RWPE1 (cell line): ENCODE results near the gene APOL3.
"Not testable (repeated sequence)": the region's sequence is repeated elsewhere in the genome, so short reads cannot be mapped to it uniquely, and the experiment has no call there.

Source experiments
- CTCF ChIA-PET: fragments of 350-600 bp; sonication (Branson Sonifier 250); formaldehyde crosslinking; extraction: SDS; loops from one replicate; lab custom pipeline; 2021; lab: Yijun Ruan, JAX
- POLR2A ChIA-PET: fragments of 400-600 bp; formaldehyde crosslinking; extraction: SDS; loops from one replicate; lab custom pipeline; 2020; ENCODE audit warnings: antibody characterized with exemption; ENCODE audit not compliant: low non-redundant PET; lab: Yijun Ruan, JAX
- DNase-seq: peaks from one replicate; pipeline ENCODE4 v3.0.0; 2012; ENCODE audit warnings: low spot score
- H3K27ac ChIP-seq: fragments of 450-650 bp; 2 replicates; pipeline ENCODE4 v1.5.1; 2017
- TF ChIP-seq, protein P1 (sequence below): fragments of 450-650 bp; conservative IDR thresholded peaks from 2 replicates; pipeline ENCODE4 v1.5.1; 2017; ENCODE audit warnings: low read depth, mild to moderate bottlenecking

The APOL3 gene

DNA sequence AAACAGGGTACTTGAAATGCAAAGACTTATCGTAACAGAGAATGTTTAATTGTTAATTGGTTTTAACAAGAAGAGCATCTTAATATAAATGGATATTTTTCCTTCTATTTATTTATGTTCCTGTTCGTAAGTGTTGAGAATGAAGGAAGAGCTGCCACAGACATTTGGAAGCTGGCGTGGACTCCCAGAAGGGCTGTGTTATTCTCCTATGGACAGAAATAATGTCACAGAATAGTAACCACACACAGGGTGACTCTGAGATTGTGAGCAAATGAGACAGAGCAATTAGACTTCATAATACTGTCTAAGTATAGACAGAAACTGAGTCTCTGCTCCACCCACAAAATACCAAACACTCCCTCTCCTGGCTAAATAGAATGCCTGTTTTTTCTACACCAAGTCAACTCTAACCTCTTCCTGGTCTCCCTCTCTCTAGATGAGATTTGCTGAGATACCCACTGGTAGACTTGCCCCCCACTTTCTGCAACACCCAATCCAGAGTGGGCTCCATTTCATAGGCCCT, 6.1 kb downstream of the APOL3 start:
- TF ChIP-seq, protein P1, sequence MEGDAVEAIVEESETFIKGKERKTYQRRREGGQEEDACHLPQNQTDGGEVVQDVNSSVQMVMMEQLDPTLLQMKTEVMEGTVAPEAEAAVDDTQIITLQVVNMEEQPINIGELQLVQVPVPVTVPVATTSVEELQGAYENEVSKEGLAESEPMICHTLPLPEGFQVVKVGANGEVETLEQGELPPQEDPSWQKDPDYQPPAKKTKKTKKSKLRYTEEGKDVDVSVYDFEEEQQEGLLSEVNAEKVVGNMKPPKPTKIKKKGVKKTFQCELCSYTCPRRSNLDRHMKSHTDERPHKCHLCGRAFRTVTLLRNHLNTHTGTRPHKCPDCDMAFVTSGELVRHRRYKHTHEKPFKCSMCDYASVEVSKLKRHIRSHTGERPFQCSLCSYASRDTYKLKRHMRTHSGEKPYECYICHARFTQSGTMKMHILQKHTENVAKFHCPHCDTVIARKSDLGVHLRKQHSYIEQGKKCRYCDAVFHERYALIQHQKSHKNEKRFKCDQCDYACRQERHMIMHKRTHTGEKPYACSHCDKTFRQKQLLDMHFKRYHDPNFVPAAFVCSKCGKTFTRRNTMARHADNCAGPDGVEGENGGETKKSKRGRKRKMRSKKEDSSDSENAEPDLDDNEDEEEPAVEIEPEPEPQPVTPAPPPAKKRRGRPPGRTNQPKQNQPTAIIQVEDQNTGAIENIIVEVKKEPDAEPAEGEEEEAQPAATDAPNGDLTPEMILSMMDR: no peak
- ChIA-PET POLR2A (no interaction called here), CTCF (no interaction called here)
- no peak for DNase-seq
- H3K27ac ChIP-seq: no peak overlapping the region

DNA sequence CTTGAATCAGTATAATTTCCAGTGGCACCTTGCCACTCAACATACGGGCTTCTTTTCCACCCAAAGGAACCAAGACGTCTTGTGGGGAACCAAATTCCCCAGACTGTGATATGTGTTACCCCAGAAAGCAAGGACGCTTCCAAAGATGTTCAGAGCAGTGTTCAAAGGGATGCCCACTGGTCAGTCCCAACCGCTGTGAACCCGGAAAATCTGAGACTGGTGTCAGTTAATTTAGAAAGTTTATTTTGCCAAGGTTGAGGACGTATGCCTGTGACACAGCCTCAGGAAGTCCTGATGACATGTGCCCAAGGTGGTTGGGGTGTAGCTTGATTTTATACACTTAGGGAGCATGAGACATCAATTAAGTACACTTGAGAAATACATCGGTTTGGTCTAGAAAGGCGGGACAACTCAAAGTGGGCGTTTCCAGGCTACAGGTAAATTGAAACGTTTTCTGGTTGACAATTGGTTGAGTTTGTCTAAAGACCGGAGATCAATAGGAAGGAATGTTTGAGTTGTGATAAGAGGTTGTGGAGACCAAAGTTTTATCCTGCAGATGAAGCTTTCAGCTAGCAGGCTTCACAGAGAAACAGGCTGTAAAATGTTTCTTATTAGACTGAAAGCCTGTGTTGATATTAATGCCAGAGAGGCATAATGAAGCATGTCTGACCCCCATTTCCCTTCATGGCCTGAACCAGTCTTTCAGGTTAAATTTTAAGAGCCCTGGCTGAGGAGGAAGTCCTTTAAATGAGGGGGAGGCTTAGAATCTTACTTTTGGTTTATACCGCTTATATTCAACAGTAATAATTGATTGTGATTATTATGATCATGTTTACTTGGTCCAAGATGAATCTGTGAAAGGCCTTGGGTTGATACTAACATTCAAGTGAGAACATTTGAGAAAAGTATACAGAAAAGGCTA, 6.8 kb downstream of the APOL3 start:
- ChIA-PET POLR2A (no interaction called here), CTCF (no interaction called here)
- TF ChIP-seq, protein P1: no peak
- H3K27ac ChIP-seq: no peak overlapping the region
- DNase-seq: no peak

DNA sequence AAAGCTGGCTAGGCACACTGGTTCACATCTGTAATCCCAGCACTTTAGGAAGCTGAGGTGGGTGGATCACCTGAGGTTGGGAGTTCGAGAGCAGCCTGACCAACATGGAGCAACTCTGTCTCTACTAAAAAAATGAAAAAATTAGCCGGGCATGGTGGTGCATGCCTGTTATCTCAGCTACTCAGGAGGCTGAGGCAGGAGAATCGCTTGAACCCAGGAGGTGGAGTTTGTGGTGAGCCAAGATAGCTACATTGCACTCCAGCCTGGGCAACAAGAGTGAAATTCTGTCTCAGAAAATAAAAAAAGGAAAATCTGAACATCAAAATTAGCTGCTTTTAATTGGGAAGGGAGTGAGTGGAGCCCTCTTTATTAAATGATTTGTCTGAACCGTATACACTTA, 7.7 kb downstream of the APOL3 start:
- POLR2A ChIA-PET, DNase-seq, H3K27ac ChIP-seq: not testable (repeated sequence)
- CTCF ChIA-PET: interaction anchor here (0.6 kb wide), 1 partner anchor 45 kb away, joined by 4 read pairs; no protein-coding TSS in a partner anchor

DNA sequence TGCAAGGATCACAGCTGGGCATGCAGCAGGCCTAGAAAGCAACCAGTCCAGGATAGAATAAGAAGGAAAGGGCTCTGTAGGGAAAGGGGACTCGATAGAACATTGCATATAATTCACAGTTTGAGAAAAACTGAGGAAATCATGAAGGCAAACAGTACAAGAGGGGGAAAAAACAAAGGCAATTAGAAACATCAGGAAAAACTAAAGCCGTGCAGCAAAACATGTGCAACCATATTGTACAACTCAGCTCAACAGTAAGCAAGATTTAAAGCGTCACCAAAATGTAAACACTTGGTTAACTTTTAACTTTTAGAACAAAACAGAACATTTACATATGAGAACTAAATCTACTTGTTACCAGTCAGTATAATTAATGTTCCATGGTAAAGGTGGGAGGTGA, 8.5 kb downstream of the APOL3 start:
- POLR2A ChIA-PET: no interaction called here
- no peak overlapping the region for H3K27ac ChIP-seq
- TF ChIP-seq, protein P1: no peak
- CTCF ChIA-PET: no interaction called here
- no peak for DNase-seq

DNA sequence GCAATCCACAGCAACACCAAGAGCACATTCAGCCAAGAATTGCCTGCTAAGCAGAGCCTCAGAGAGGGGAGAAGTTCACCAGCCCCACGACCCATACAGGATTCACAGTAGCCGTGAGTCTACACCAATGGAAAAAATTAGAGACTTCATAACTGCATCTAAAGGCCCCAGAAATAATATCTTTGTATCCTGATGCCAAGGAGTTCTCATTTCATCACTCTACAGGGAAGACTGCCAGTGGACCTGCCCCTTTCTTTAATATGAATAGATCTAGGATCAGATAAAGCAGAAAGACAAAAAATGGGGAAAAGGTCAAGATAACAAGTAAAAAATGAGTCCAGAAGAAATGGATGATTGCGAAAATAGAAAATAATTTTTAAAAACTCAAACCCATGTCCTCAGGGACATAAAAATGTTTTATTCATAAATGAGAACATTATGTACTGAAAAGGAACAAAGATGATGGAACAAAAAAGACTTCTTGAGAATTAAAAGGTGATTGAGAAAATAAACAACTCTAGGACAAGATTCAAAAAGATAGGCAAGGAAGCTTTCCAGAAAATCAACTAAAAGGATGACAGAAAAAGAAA, 9.5 kb downstream of the APOL3 start:
- TF ChIP-seq, protein P1: no peak

GRCh38 chr22:36149441-36149840, 11.1 kb downstream of the APOL3 start:
- no peak overlapping the region for H3K27ac ChIP-seq
- no peak for DNase-seq
- ChIA-PET POLR2A (no interaction called here), CTCF (no interaction called here)
- TF ChIP-seq, protein P1: no peak

More for the DNA sequence above, 9.5 kb downstream of the APOL3 start:
- CTCF ChIA-PET: no interaction called here
- no peak for DNase-seq
- POLR2A ChIA-PET: no interaction called here
- no peak overlapping the region for H3K27ac ChIP-seq
